Measurements from ENCODE around the gene CAPN13.

GRCh38 chr2:30778611-30779010 is 28.6 kb downstream of the CAPN13 start:
- TF ChIP-seq POLR2AphosphoS5 (IDR thresholded peaks at IDR 0.05; ENCODE audit: low read depth, low read length): no peak
- TF ChIP-seq SIN3A (IDR thresholded peaks at IDR 0.05; ENCODE audit: borderline replicate concordance, insufficient read depth, low read length): no peak

Data from PFSK-1 (cell line).